Right atrium auricular region (tissue), 2 donors: ENCODE data around the gene PDE6H. TPM values are rescaled to one million over a fixed set of nuclear protein-coding genes. Genes with fewer than 3 reads are reported as not detected.

Source experiments
- DNase-seq: peaks from one replicate; pipeline ENCODE4 v3.0.0-alpha.2; 2019; ENCODE audit warnings: low spot score
- H3K27ac ChIP-seq, 2 donors: fragments of 200-600 bp; sonication (generic); 1 replicate in 1 of 2; 2 replicates in 1 of 2; pipeline ENCODE4 v1.5.1; 2016 to 2019
- H3K27me3 ChIP-seq, 2 donors: fragments of 200-600 bp; sonication (generic); one replicate each; pipeline versions ENCODE4 v1.5.1 to v1.6.0; 2017 to 2019
- H3K36me3 ChIP-seq: fragments of 200-600 bp; sonication (generic); one replicate; pipeline ENCODE4 v1.5.1; 2016
- H3K4me1 ChIP-seq, 2 donors: fragments of 200-600 bp; sonication (generic); one replicate each; pipeline versions ENCODE4 v1.5.1 to v1.6.0; 2017 to 2019
- H3K4me3 ChIP-seq, 2 donors: fragments of 200-600 bp; sonication (generic); 1 replicate in 1 of 2; 2 replicates in 1 of 2; pipeline ENCODE4 v1.5.1; 2017 to 2019; ENCODE audit warnings: mild to moderate bottlenecking in 1 of 2, moderate library complexity in 1 of 2
- H3K9me3 ChIP-seq, 2 donors: fragments of 200-600 bp; sonication (generic); one replicate each; pipeline ENCODE4 v1.5.1; 2019
- CTCF ChIP-seq, 2 donors: fragments of 200-600 bp; sonication (generic); IDR thresholded peaks; one replicate each; pipeline ENCODE4 v1.5.1; 2019; ENCODE audit warnings: antibody characterized with exemption in 2 of 2
- total RNA-seq, 2 donors: library from RNA; depleted of rRNA; stranded (reverse); fragments of >200 nt; gene quantifications; one replicate each; pipeline ENCODE4 v1.1.0, GENCODE V29; 2016

The PDE6H gene
- total RNA-seq, 2 donors from 2014 or later: not detected

GRCh38 chr12:15015121-15015520 is 42.3 kb downstream of the PDE6H start:
- DNase-seq: no peak
- Histone ChIP-seq H3K27me3 (no peaks in the 10 kb centered on the region), H3K27ac (no peak overlapping the region), H3K36me3 (no peaks in the 10 kb centered on the region), H3K4me1 (no peaks in the 10 kb centered on the region), H3K4me3 (no peak overlapping the region), H3K9me3 (no peaks in the 10 kb centered on the region)
- no peak for TF ChIP-seq CTCF (IDR thresholded peaks at IDR 0.05)

GRCh38 chr12:15020156-15020555 is 47.3 kb downstream of the PDE6H start:
- no peaks in the 10 kb centered on the region for H3K36me3 ChIP-seq
- H3K4me3 ChIP-seq: no peak overlapping the region
- H3K4me1 ChIP-seq: no peaks in the 10 kb centered on the region
- H3K9me3 ChIP-seq: no peaks in the 10 kb centered on the region
- H3K27ac ChIP-seq: no peak overlapping the region
- TF ChIP-seq CTCF (IDR thresholded peaks at IDR 0.05): no peak
- DNase-seq: no peak
- no peaks in the 10 kb centered on the region for H3K27me3 ChIP-seq

Other genes with a start within 250 kb of the PDE6H start
- gene WBP11, start 169.6 kb upstream of the PDE6H start, total RNA-seq: 10 to 100 TPM; 19.9 to 21.9 TPM
- 1 to 10 TPM in 1 of 2 donors, under 1 TPM in 1; 0.90 to 1.1 TPM for gene C12orf60, start 169.4 kb upstream of the PDE6H start, total RNA-seq
- under 1 TPM; 0.33 to 0.43 TPM for gene SMCO3, start 158.9 kb upstream of the PDE6H start, total RNA-seq
- 10 to 100 TPM; 12.1 to 25.9 TPM for gene ART4, start 129.5 kb upstream of the PDE6H start, total RNA-seq
- 100 to 1,000 TPM; 287 to 454 TPM for gene MGP, start 87.2 kb upstream of the PDE6H start, total RNA-seq
- under 1 TPM; 0.31 to 0.70 TPM for gene ERP27, start 34.5 kb upstream of the PDE6H start, total RNA-seq
- 100 to 1,000 TPM in 1 of 2 donors, 10 to 100 TPM in 1; 69.5 to 124 TPM for gene ARHGDIB, start 11.4 kb upstream of the PDE6H start, total RNA-seq
- gene RERG, start 248.4 kb downstream of the PDE6H start, total RNA-seq: 10 to 100 TPM in 1 of 2 donors, 1 to 10 TPM in 1; 9.9 to 12.4 TPM